ENCODE measurements around the gene ARL6IP1.
"Not testable (repeated sequence)": the region's sequence is repeated elsewhere in the genome, so short reads cannot be mapped to it uniquely, and the experiment has no call there.

Gene ARL6IP1

GRCh38 chr16:18799500-18799899 is 1.8 kb downstream of the ARL6IP1 start:
- DNase-seq (ENCODE audit: low read depth) = no peak

- no peak for DNase-seq (ENCODE audit: low read depth)
These were observed 3.6 kb downstream of the ARL6IP1 start for GRCh38 chr16:18797746-18798145.

GRCh38 chr16:18796377-18796776 is 5.0 kb downstream of the ARL6IP1 start:
- no peak for DNase-seq (ENCODE audit: low read depth)

GRCh38 chr16:18792836-18793433 is 8.4 kb downstream of the ARL6IP1 start:
- DNase-seq (ENCODE audit: low read depth) = no peak

GRCh38 chr16:18789850-18790706 is 11.3 kb downstream of the ARL6IP1 start, which contains the start of gene RPS15A:
TSS of gene RPS15A (minus strand) at chr16:18790334. CDS start at chr16:18789113, 1,221 bp downstream.
- DNase-seq (ENCODE audit: low read depth) = peak; percentile 98

GRCh38 chr16:18789515-18789849 is 11.9 kb downstream of the ARL6IP1 start:
- no peak for DNase-seq (ENCODE audit: low read depth)

GRCh38 chr16:18788828-18789514 is 12.4 kb downstream of the ARL6IP1 start:
- DNase-seq (ENCODE audit: low read depth) = no peak

- DNase-seq (ENCODE audit: low read depth) = no peak
These were observed 16.3 kb downstream of the ARL6IP1 start for GRCh38 chr16:18784917-18785623.

GRCh38 chr16:18783430-18784341 is 17.7 kb downstream of the ARL6IP1 start:
- DNase-seq (ENCODE audit: low read depth) = no peak

GRCh38 chr16:18782697-18783429 is 18.5 kb downstream of the ARL6IP1 start:
- no peak for DNase-seq (ENCODE audit: low read depth)

- DNase-seq (ENCODE audit: low read depth) = not testable (repeated sequence)
These were observed 20.1 kb downstream of the ARL6IP1 start for GRCh38 chr16:18781232-18781631.

- not testable (repeated sequence) for DNase-seq (ENCODE audit: low read depth)
These were observed 20.8 kb downstream of the ARL6IP1 start for GRCh38 chr16:18780460-18781026.

- DNase-seq (ENCODE audit: low read depth) = not testable (repeated sequence)
These were observed 23.7 kb downstream of the ARL6IP1 start for GRCh38 chr16:18777664-18778063.

- DNase-seq (ENCODE audit: low read depth) = not testable (repeated sequence)
These were observed 25.0 kb downstream of the ARL6IP1 start for GRCh38 chr16:18776334-18776733.

- not testable (repeated sequence) for DNase-seq (ENCODE audit: low read depth)
These were observed 26.7 kb downstream of the ARL6IP1 start for GRCh38 chr16:18774651-18775050.

GRCh38 chr16:18772171-18772570 is 29.2 kb downstream of the ARL6IP1 start:
- not testable (repeated sequence) for DNase-seq (ENCODE audit: low read depth)

GRCh38 chr16:18770336-18770962 is 30.9 kb downstream of the ARL6IP1 start:
- DNase-seq (ENCODE audit: low read depth) = not testable (repeated sequence)

- DNase-seq (ENCODE audit: low read depth) = not testable (repeated sequence)
These were observed 34.1 kb downstream of the ARL6IP1 start for GRCh38 chr16:18767217-18767616.

- not testable (repeated sequence) for DNase-seq (ENCODE audit: low read depth)
These were observed 38.6 kb downstream of the ARL6IP1 start for GRCh38 chr16:18762713-18763112.
